ENCODE results near the gene DOCK6. TPM values are rescaled to one million over a fixed set of nuclear protein-coding genes. Genes with fewer than 3 reads are reported as not detected.

Gene DOCK6
- polyA plus RNA-seq, 1 donor (not counting 4 experiments of a cell fraction or from before 2014, with no cell fraction given), result 9.1 TPM

DNA sequence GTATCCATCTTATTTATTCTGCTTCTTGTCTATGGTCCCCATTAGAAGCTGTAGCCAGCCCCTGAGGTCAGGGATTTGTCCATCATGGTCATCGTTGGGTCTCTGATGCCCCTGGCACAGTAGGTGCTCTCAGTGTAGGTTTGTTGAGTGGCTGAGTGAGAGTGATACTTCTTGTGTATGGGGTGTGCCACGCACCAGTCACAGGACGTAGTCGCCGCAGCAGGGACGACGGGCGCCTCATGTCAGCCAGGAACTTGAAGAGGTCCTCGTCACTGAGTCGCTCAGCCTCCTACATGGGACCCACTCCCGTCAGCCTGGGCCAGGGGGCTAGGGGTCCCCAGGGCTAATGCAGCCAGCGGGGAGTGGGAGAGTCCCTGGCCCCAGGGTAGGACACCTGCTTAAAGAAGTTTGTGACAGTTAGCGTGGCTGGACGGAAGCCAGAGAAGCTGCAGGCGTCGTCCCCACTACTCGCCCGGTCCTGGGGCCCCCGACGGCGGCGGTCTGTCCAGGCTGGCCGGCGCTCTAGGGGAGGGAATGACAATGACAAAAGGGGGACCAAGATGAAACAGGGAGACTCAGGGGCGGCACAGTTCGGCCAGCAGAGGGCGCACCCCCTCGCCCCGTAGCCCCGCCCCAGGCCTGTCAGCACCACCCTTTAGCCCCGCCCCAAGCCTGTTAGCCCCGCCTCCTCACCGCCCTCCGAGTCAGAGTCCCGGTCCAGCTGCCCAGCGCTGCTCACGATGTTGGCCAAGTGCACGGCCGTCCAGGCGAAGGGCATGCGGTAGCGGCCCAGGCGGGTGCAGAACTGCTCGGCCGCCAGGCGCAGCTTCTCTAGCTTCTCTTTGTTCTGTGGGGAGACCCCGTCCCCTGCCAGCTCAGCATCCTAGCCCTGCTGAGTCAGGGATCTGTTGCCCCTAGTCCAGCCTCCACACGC, 19.2 kb downstream of the DOCK6 start:
- Histone ChIP-seq H4K20me1 (ENCODE audit: control insufficient read depth, extremely low read depth, insufficient read depth, low read length) (no peaks in the 10 kb centered on the region), H3K4me2 (ENCODE audit: control insufficient read depth, extremely low read depth, insufficient read depth, low read depth, low read length) (no peak overlapping the region), H3K9ac (ENCODE audit: control insufficient read depth, extremely low read depth, insufficient read depth, low read length) (no peak overlapping the region), H3K27ac (ENCODE audit: control insufficient read depth, insufficient read depth, low read length) (no peak overlapping the region), H3K9me1 (ENCODE audit: control insufficient read depth, extremely low read depth, insufficient read depth, low read length) (no peaks in the 10 kb centered on the region), H3K9me3 (ENCODE audit: control insufficient read depth, low read depth, low read length) (no peaks in the 10 kb centered on the region), H2AFZ (ENCODE audit: control insufficient read depth, low read length) (no peak overlapping the region), H3K4me3 (ENCODE audit: control insufficient read depth in 2 of 3, extremely low read depth in 1 of 3, insufficient read depth in 2 of 3, low read depth in 1 of 3, low read length in 3 of 3) (no peak overlapping the region), H3K4me1 (ENCODE audit: control insufficient read depth, extremely low read depth, insufficient read depth, low read length) (no peaks in the 10 kb centered on the region), H3K27me3 (ENCODE audit: control insufficient read depth, extremely low read depth, insufficient read depth, low read length) (no peaks in the 10 kb centered on the region), H3K79me2 (ENCODE audit: control insufficient read depth, insufficient read depth, low read length) (no peaks in the 10 kb centered on the region), H3K36me3 (ENCODE audit: control insufficient read depth in 2 of 2, extremely low read depth in 1 of 2, insufficient read depth in 2 of 2, low read length in 2 of 2) (peaks cover 25 to 35% of the 10 kb centered on the region in 2 experiments)
- TF ChIP-seq EZH2 (IDR thresholded peaks at IDR 0.05; ENCODE audit: low read length), result no peak
- TF ChIP-seq, protein P1, sequence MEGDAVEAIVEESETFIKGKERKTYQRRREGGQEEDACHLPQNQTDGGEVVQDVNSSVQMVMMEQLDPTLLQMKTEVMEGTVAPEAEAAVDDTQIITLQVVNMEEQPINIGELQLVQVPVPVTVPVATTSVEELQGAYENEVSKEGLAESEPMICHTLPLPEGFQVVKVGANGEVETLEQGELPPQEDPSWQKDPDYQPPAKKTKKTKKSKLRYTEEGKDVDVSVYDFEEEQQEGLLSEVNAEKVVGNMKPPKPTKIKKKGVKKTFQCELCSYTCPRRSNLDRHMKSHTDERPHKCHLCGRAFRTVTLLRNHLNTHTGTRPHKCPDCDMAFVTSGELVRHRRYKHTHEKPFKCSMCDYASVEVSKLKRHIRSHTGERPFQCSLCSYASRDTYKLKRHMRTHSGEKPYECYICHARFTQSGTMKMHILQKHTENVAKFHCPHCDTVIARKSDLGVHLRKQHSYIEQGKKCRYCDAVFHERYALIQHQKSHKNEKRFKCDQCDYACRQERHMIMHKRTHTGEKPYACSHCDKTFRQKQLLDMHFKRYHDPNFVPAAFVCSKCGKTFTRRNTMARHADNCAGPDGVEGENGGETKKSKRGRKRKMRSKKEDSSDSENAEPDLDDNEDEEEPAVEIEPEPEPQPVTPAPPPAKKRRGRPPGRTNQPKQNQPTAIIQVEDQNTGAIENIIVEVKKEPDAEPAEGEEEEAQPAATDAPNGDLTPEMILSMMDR (optimal IDR thresholded peaks at IDR 0.05 in 1 of 3, IDR thresholded peaks at IDR 0.05 in 1 of 3, conservative IDR thresholded peaks at IDR 0.05 in 1 of 3; ENCODE audit: extremely low read depth in 1 of 3, insufficient read depth in 2 of 3, low read length in 3 of 3), result peak; percentile 37 to 78 (median 78)
- DNase-seq (ENCODE audit: low read depth, low spot score), result no peak
- no peak for FAIRE-seq
- dilution Hi-C loops (cut with MboI; ENCODE audit: extremely low pct_ligation_motif_present, low sequenced_read_pairs), result no loop called here

DNA sequence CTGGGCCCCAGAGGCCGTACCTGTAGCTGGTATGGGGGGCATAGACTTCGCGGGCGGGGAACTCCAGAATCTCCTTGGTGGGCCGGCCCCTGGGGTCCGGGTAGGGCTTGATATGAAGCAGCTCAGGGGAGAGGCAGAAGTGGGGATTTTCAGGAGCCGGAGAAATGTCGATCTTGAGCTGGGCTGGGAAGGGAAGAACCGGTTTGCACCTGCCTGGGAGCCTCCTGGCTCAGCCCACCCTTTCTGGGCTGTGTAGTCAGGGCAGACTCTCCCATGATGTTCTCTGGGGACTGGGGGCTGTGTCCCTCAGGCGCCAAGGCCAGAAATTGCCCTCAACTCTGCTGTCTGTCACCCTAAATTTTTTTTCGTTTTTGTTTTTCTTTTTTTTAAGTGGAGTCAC, 20.3 kb downstream of the DOCK6 start:
- Histone ChIP-seq H3K9me3 (ENCODE audit: control insufficient read depth, low read depth, low read length) (no peaks in the 10 kb centered on the region), H3K9ac (ENCODE audit: control insufficient read depth, extremely low read depth, insufficient read depth, low read length) (no peak overlapping the region), H3K79me2 (ENCODE audit: control insufficient read depth, insufficient read depth, low read length) (no peaks in the 10 kb centered on the region), H3K36me3 (ENCODE audit: control insufficient read depth in 2 of 2, extremely low read depth in 1 of 2, insufficient read depth in 2 of 2, low read length in 2 of 2) (peaks cover 17 to 31% of the 10 kb centered on the region in 2 experiments), H3K4me1 (ENCODE audit: control insufficient read depth, extremely low read depth, insufficient read depth, low read length) (no peaks in the 10 kb centered on the region), H3K9me1 (ENCODE audit: control insufficient read depth, extremely low read depth, insufficient read depth, low read length) (no peaks in the 10 kb centered on the region), H2AFZ (ENCODE audit: control insufficient read depth, low read length) (no peak overlapping the region), H3K4me2 (ENCODE audit: control insufficient read depth, extremely low read depth, insufficient read depth, low read depth, low read length) (no peak overlapping the region), H3K4me3 (ENCODE audit: control insufficient read depth in 2 of 3, extremely low read depth in 1 of 3, insufficient read depth in 2 of 3, low read depth in 1 of 3, low read length in 3 of 3) (no peak overlapping the region), H3K27me3 (ENCODE audit: control insufficient read depth, extremely low read depth, insufficient read depth, low read length) (no peaks in the 10 kb centered on the region), H3K27ac (ENCODE audit: control insufficient read depth, insufficient read depth, low read length) (no peak overlapping the region), H4K20me1 (ENCODE audit: control insufficient read depth, extremely low read depth, insufficient read depth, low read length) (no peaks in the 10 kb centered on the region)
- DNase-seq (ENCODE audit: low read depth, low spot score), result no peak
- no peak for FAIRE-seq
- dilution Hi-C loops (cut with MboI; ENCODE audit: extremely low pct_ligation_motif_present, low sequenced_read_pairs), result no loop called here
- TF ChIP-seq, protein P1 (optimal IDR thresholded peaks at IDR 0.05 in 1 of 3, IDR thresholded peaks at IDR 0.05 in 1 of 3, conservative IDR thresholded peaks at IDR 0.05 in 1 of 3; ENCODE audit: extremely low read depth in 1 of 3, insufficient read depth in 2 of 3, low read length in 3 of 3), result no peak
- no peak for TF ChIP-seq EZH2 (IDR thresholded peaks at IDR 0.05; ENCODE audit: low read length)

Measured in keratinocyte (primary cell).